Measurements from ENCODE around the gene IKZF2.

DNA sequence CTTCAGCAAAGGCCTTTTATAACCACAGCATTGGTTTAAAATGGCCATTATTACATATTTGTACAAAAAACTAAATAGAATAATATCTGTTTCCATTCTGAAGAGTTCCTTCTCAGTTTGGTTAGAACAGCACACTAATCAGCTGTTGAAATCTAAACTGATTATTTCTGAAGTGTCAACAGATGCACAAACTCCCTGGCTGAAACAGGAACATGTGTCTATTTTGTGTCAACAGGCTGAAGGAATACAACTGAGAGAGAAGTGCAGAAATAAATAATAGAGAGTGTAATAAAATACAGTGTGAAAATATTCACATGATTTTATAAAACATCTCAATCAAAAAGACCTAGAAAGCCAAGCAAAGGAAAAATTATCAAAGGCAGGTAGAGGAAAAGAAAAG, 29.7 kb downstream of the IKZF2 start:
- no peak for TF ChIP-seq POLR2A (IDR thresholded peaks at IDR 0.05; ENCODE audit: low read depth, low read length)
- TF ChIP-seq TAF1 (IDR thresholded peaks at IDR 0.05; ENCODE audit: borderline replicate concordance, low read depth, low read length) = no peak
